HG03558 (cell line): ENCODE results near the gene TYW1B.
"Not testable (repeated sequence)": the region's sequence is repeated elsewhere in the genome, so short reads cannot be mapped to it uniquely, and the experiment has no call there.

Experiments used
- ATAC-seq: cut with Tn5 transposase; IDR thresholded peaks from one replicate; pipeline ENCODE4 v1.9.1; 2021; ENCODE audit warnings: moderate number of reproducible peaks; ENCODE audit not compliant: unreplicated experiment; ENCODE audit errors: extremely low read depth

Gene TYW1B

GRCh38 chr7:72590023-72590422, 238.0 kb downstream of the TYW1B start:
- ATAC-seq: not testable (repeated sequence)

- not testable (repeated sequence) for ATAC-seq
Observed at GRCh38 chr7:72587267-72587666, 240.7 kb downstream of the TYW1B start.

- not testable (repeated sequence) for ATAC-seq
Observed at GRCh38 chr7:72584576-72584975, 243.4 kb downstream of the TYW1B start.

- not testable (repeated sequence) for ATAC-seq
Observed at GRCh38 chr7:72583620-72584361, 244.2 kb downstream of the TYW1B start.

GRCh38 chr7:72580142-72580770, 247.7 kb downstream of the TYW1B start:
- ATAC-seq: not testable (repeated sequence)

- no peak for ATAC-seq
Observed at GRCh38 chr7:72577107-72577506, 250.9 kb downstream of the TYW1B start.

- ATAC-seq: not testable (repeated sequence)
Observed at GRCh38 chr7:72561988-72562387, 266.0 kb downstream of the TYW1B start.

GRCh38 chr7:72559546-72559945, 268.5 kb downstream of the TYW1B start:
- not testable (repeated sequence) for ATAC-seq

GRCh38 chr7:72556733-72557132, 271.3 kb downstream of the TYW1B start:
- not testable (repeated sequence) for ATAC-seq

- ATAC-seq: not testable (repeated sequence)
Observed at GRCh38 chr7:72555238-72555637, 272.8 kb downstream of the TYW1B start.

GRCh38 chr7:72554401-72554800, 273.6 kb downstream of the TYW1B start:
- not testable (repeated sequence) for ATAC-seq

GRCh38 chr7:72550454-72550853, 277.5 kb downstream of the TYW1B start:
- ATAC-seq: not testable (repeated sequence)

- ATAC-seq: not testable (repeated sequence)
Observed at GRCh38 chr7:72546586-72547237, 281.3 kb downstream of the TYW1B start.

- ATAC-seq: not testable (repeated sequence)
Observed at GRCh38 chr7:72544531-72544930, 283.5 kb downstream of the TYW1B start.

- ATAC-seq: no peak
Observed at GRCh38 chr7:72540923-72541322, 287.1 kb downstream of the TYW1B start.

GRCh38 chr7:72540106-72540611, 287.8 kb downstream of the TYW1B start:
- no peak for ATAC-seq

- no peak for ATAC-seq
Observed at GRCh38 chr7:72539702-72540101, 288.3 kb downstream of the TYW1B start.

- ATAC-seq: no peak
Observed at GRCh38 chr7:72538856-72539255, 289.1 kb downstream of the TYW1B start.

- ATAC-seq: no peak
Observed at GRCh38 chr7:72538147-72538546, 289.9 kb downstream of the TYW1B start.

GRCh38 chr7:72536038-72536437, 292.0 kb downstream of the TYW1B start:
- ATAC-seq: not testable (repeated sequence)

GRCh38 chr7:72531048-72531447, 297.0 kb downstream of the TYW1B start:
- not testable (repeated sequence) for ATAC-seq
